Testis (tissue), 3 donors: ENCODE measurements around the gene SIGLEC15. TPM values are rescaled to one million over a fixed set of nuclear protein-coding genes. Genes with fewer than 3 reads are reported as not detected.

Experiments
- DNase-seq: peaks from one replicate; pipeline ENCODE4 v3.0.0-alpha.2; 2019
- H3K27ac ChIP-seq, 2 donors: fragments of 200-600 bp; sonication (generic); one replicate each; pipeline ENCODE4 v1.5.1; 2019
- H3K27me3 ChIP-seq: fragments of 200-600 bp; sonication (generic); one replicate; pipeline ENCODE4 v1.5.1; 2019
- H3K36me3 ChIP-seq: fragments of 200-600 bp; sonication (generic); one replicate; pipeline ENCODE4 v1.5.1; 2017; ENCODE audit warnings: low read depth; ENCODE audit errors: missing control alignments
- H3K4me1 ChIP-seq: fragments of 200-600 bp; sonication (generic); one replicate; pipeline ENCODE4 v1.5.1; 2019
- H3K4me3 ChIP-seq, 2 donors: fragments of 200-600 bp; sonication (generic); one replicate each; pipeline ENCODE4 v1.5.1; 2017 to 2019
- H3K9me3 ChIP-seq: fragments of 200-600 bp; sonication (generic); one replicate; pipeline ENCODE4 v1.5.1; 2017
- POLR2A ChIP-seq: fragments of 450-650 bp; IDR thresholded peaks from one replicate; pipeline ENCODE4 v1.6.1; 2017; ENCODE audit warnings: antibody characterized with exemption, mild to moderate bottlenecking, moderate library complexity
- WGBS, 2 donors: methylation state at CpG; one replicate each; pipeline ENCODE4 v1.1.5; 2018; 5-methylcytosine and 5-hydroxymethylcytosine counted together
- intact Hi-C: fragments of 100-400 bp; cut with DNase I; formaldehyde crosslinking; loops from one replicate; pipeline ENCODE4 v1.15.1; 2023; ENCODE audit warnings: low total_unique reads
- polyA plus RNA-seq: library from polyadenylated mRNA; stranded (reverse); fragments of 350-450 nt; fragmentation: Illumina TruSeq; extraction: RNeasy Lipid Tissue Mini Kit (QIAGEN cat#74804); gene quantifications from one replicate; pipeline ENCODE4 v1.2.3, GENCODE V29; 2014; ENCODE audit warnings: low read depth, low replicate concordance; ENCODE audit not compliant: insufficient read depth
- total RNA-seq, 2 donors: library from RNA; depleted of rRNA; stranded (reverse); fragments of >200 nt; gene quantifications; one replicate each; pipeline ENCODE4 v1.2.3, GENCODE V29; 2016
- TF ChIP-seq, protein P1 (sequence below), 3 experiments: fragments of 450-650 bp in 2 of 3; fragments of 200-600 bp in 1 of 3; sonication (generic) in 1 of 3; IDR thresholded peaks; one replicate each; pipeline ENCODE4 v1.5.1; 2016 to 2019; ENCODE audit warnings: antibody characterized with exemption in 3 of 3, mild to moderate bottlenecking in 2 of 3, moderate library complexity in 1 of 3

Gene SIGLEC15
- total and polyA plus RNA-seq, 3 donors from 2014 or later, result 0.19 to 0.20 TPM; not detected in 1

GRCh38 chr18:45841060-45841764 is 15.7 kb downstream of the SIGLEC15 start:
- intact Hi-C loops, result no loop called here
- H3K27me3 ChIP-seq, result no peaks in the 10 kb centered on the region
- 75 to 88% methylated on average over 17 of the region's 17 CpGs for WGBS, 2 donors

GRCh38 chr18:45841765-45842442 is 16.4 kb downstream of the SIGLEC15 start:
- Histone ChIP-seq H3K9me3 (no peaks in the 10 kb centered on the region), H3K27ac (no peak overlapping the region), H3K4me1 (peaks cover 3% of the 10 kb centered on the region), H3K27me3 (no peaks in the 10 kb centered on the region), H3K36me3 (no peaks in the 10 kb centered on the region), H3K4me3 (no peak overlapping the region)
- WGBS, 2 donors, result 89 to 92% methylated on average over 12 of the region's 12 CpGs
- DNase-seq, result no peak
- TF ChIP-seq, protein P1, sequence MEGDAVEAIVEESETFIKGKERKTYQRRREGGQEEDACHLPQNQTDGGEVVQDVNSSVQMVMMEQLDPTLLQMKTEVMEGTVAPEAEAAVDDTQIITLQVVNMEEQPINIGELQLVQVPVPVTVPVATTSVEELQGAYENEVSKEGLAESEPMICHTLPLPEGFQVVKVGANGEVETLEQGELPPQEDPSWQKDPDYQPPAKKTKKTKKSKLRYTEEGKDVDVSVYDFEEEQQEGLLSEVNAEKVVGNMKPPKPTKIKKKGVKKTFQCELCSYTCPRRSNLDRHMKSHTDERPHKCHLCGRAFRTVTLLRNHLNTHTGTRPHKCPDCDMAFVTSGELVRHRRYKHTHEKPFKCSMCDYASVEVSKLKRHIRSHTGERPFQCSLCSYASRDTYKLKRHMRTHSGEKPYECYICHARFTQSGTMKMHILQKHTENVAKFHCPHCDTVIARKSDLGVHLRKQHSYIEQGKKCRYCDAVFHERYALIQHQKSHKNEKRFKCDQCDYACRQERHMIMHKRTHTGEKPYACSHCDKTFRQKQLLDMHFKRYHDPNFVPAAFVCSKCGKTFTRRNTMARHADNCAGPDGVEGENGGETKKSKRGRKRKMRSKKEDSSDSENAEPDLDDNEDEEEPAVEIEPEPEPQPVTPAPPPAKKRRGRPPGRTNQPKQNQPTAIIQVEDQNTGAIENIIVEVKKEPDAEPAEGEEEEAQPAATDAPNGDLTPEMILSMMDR (IDR thresholded peaks at IDR 0.05), result no peak
- TF ChIP-seq POLR2A, result no peak
- intact Hi-C loops, result no loop called here

More at GRCh38 chr18:45841060-45841764, 15.7 kb downstream of the SIGLEC15 start:
- no peak overlapping the region for H3K4me3 ChIP-seq
- no peaks in the 10 kb centered on the region for H3K36me3 ChIP-seq
- no peak overlapping the region for H3K27ac ChIP-seq
- no peak for DNase-seq
- H3K4me1 ChIP-seq, result peaks cover 3% of the 10 kb centered on the region
- TF ChIP-seq, protein P1 (IDR thresholded peaks at IDR 0.05), result no peak
- no peak for TF ChIP-seq POLR2A
- H3K9me3 ChIP-seq, result no peaks in the 10 kb centered on the region

DNA sequence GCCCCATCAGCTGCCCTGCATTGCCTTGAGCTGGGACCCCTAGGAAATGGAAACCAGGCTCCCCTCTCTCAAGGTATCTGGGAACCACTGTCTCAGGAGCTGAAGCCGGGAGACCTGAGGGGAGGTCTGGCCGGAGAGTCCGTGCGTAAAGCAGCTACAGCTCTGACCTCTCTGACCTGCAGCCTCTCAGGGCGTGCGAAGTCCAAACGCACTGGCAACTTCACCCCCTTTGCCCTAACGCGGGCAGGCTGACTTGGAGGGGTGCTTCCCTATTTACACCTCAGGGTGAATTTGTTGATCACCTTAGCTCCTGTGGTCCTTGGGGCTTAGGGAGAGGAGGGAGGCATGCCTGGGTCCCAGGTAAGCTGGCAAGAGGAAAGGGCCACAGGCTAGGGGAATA is 17.5 kb downstream of the SIGLEC15 start:
- intact Hi-C loops, result no loop called here
- no peak for DNase-seq
- TF ChIP-seq, protein P1 (IDR thresholded peaks at IDR 0.05), result no peak
- TF ChIP-seq POLR2A, result no peak

DNA sequence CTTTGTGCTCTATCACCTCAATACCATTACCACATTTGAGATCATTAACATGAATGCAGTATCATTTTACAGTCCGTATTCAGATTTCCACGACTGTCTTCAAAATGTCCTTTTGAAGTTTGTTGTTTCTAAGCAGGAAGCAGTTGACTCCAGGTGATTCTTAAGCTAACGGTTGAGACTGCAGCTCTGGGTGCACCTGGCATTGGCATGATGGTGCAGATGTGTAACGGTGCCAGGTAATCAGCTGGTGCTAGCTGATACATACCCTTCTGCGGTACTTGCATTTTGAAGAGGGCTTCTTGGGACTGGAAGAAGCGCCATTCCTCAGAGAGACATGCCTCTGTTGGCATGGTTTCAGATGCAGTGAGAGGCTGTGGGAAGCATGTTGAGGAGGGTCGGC is 19.5 kb downstream of the SIGLEC15 start:
- Histone ChIP-seq H3K4me3 (no peak overlapping the region), H3K27me3 (no peaks in the 10 kb centered on the region), H3K36me3 (no peaks in the 10 kb centered on the region), H3K4me1 (no peaks in the 10 kb centered on the region), H3K27ac (no peak overlapping the region), H3K9me3 (no peaks in the 10 kb centered on the region)
- no peak for DNase-seq
- 83 to 92% methylated on average over 7 of the region's 7 CpGs for WGBS, 2 donors
- intact Hi-C loops, result no loop called here
- TF ChIP-seq, protein P1 (IDR thresholded peaks at IDR 0.05), result no peak
- TF ChIP-seq POLR2A, result no peak

More for the DNA sequence above, 17.5 kb downstream of the SIGLEC15 start:
- H3K36me3 ChIP-seq, result no peaks in the 10 kb centered on the region
- H3K27me3 ChIP-seq, result no peaks in the 10 kb centered on the region
- WGBS, 2 donors, result 82 to 84% methylated on average over 9 of the region's 9 CpGs
- no peak overlapping the region for H3K4me3 ChIP-seq
- H3K9me3 ChIP-seq, result no peaks in the 10 kb centered on the region
- H3K27ac ChIP-seq, result no peak overlapping the region
- peaks cover 3% of the 10 kb centered on the region for H3K4me1 ChIP-seq
